Activated CD8-positive, alpha-beta T cell treated with anti-CD3 and anti-CD28 coated beads for 36 hours (primary cell): ENCODE results near the gene CLIC4. TPM values are rescaled to one million over a fixed set of nuclear protein-coding genes. Genes with fewer than 3 reads are reported as not detected.

Source experiments
- ATAC-seq: fragments of 200-7000 bp; cut with Tn5 transposase; one replicate; pipeline ENCODE4 v1.10.0; 2021; ENCODE audit warnings: mild to moderate bottlenecking, moderate library complexity
- CTCF ChIA-PET: fragments of 350-600 bp; sonication (Branson Sonifier 250); formaldehyde crosslinking; loops from one replicate; lab custom pipeline; 2021; ENCODE audit warnings: antibody characterized with exemption; lab: Charles Lee
- POLR2A ChIA-PET: fragments of 350-600 bp; sonication (Branson Sonifier 250); formaldehyde crosslinking; loops from one replicate; lab custom pipeline; 2021; ENCODE audit warnings: antibody characterized with exemption; lab: Charles Lee
- DNase-seq: peaks from one replicate; pipeline ENCODE4 v3.0.0-alpha.2; 2020
- H3K27ac Mint-ChIP-seq: one replicate; pipeline ENCODE4 v1.8.0; 2021; ENCODE audit warnings: mild to moderate bottlenecking, mixed read lengths
- H3K27me3 Mint-ChIP-seq: one replicate; pipeline ENCODE4 v1.8.0; 2021; ENCODE audit warnings: mixed read lengths
- H3K36me3 Mint-ChIP-seq: one replicate; pipeline ENCODE4 v1.8.0; 2021; ENCODE audit warnings: low read depth, mixed read lengths
- H3K4me1 Mint-ChIP-seq: one replicate; pipeline ENCODE4 v1.8.0; 2021; ENCODE audit warnings: low read depth, mixed read lengths
- H3K4me3 Mint-ChIP-seq: one replicate; pipeline ENCODE4 v1.8.0; 2021; ENCODE audit warnings: mild to moderate bottlenecking, moderate library complexity, mixed read lengths
- H3K9me3 Mint-ChIP-seq: one replicate; pipeline ENCODE4 v1.8.0; 2021; ENCODE audit warnings: mixed read lengths
- CTCF ChIP-seq: fragments of 200-600 bp; IDR thresholded peaks from one replicate; pipeline ENCODE4 v1.8.0; 2022; ENCODE audit warnings: antibody characterized with exemption, mild to moderate bottlenecking
- intact Hi-C: fragments of 100-400 bp; cut with micrococcal nuclease; formaldehyde crosslinking; loops from one replicate; pipeline ENCODE4 v1.10.0; 2022
- total RNA-seq, 2 experiments: library from RNA; stranded (reverse); gene quantifications; one replicate each; pipeline ENCODE4 v1.2.3, GENCODE V29; 2021

Gene CLIC4
- total RNA-seq, 2 experiments from 2014 or later, result 19.7 to 21.8 TPM

- no peaks in the 10 kb centered on the region for H3K9me3 Mint-ChIP-seq
Observed at GRCh38 chr1:24855474-24855873, 110.2 kb downstream of the CLIC4 start.

GRCh38 chr1:24856787-24857506, 111.7 kb downstream of the CLIC4 start:
- no peaks in the 10 kb centered on the region for H3K9me3 Mint-ChIP-seq
- no peak for TF ChIP-seq CTCF
- H3K4me3 Mint-ChIP-seq, result no peak overlapping the region
- CTCF ChIA-PET, result no interaction called here
- ATAC-seq (no peak), DNase-seq (no peak)
- peaks cover 5% of the 10 kb centered on the region for H3K4me1 Mint-ChIP-seq
- no peaks in the 10 kb centered on the region for H3K27me3 Mint-ChIP-seq
- no peaks in the 10 kb centered on the region for H3K36me3 Mint-ChIP-seq
- intact Hi-C loops, result loop anchor here (10.0 kb wide), 1 partner anchor 178 kb away; no protein-coding TSS in a partner anchor
- H3K27ac Mint-ChIP-seq, result no peak overlapping the region
- POLR2A ChIA-PET, result no interaction called here

More at GRCh38 chr1:24855474-24855873, 110.2 kb downstream of the CLIC4 start:
- Mint-ChIP-seq H3K36me3 (no peaks in the 10 kb centered on the region), H3K27me3 (no peaks in the 10 kb centered on the region), H3K4me1 (peaks cover 5% of the 10 kb centered on the region), H3K27ac (no peak overlapping the region), H3K4me3 (no peak overlapping the region)
- CTCF ChIA-PET, result interaction anchor here (0.9 to 1.4 kb wide), 3 partner anchors 42 to 350 kb away, joined by 3 to 4 read pairs (median 4); no protein-coding TSS in a partner anchor
- no peak for TF ChIP-seq CTCF
- DNase-seq (no peak), ATAC-seq (no peak)
- intact Hi-C loops, result loop anchor here (10.0 kb wide), 1 partner anchor 179 kb away; no protein-coding TSS in a partner anchor
- POLR2A ChIA-PET, result no interaction called here

- no peak for DNase-seq
- intact Hi-C loops, result loop anchor here (10.0 kb wide), 1 partner anchor 177 kb away; no protein-coding TSS in a partner anchor
- ATAC-seq, result no peak
- Mint-ChIP-seq H3K27me3 (no peaks in the 10 kb centered on the region), H3K27ac (no peak overlapping the region), H3K9me3 (no peaks in the 10 kb centered on the region), H3K4me1 (peaks cover 5% of the 10 kb centered on the region), H3K36me3 (no peaks in the 10 kb centered on the region), H3K4me3 (no peak overlapping the region)
- no peak for TF ChIP-seq CTCF
- ChIA-PET CTCF (no interaction called here), POLR2A (interaction anchor here (0.9 kb wide), 1 partner anchor 288 kb away, joined by 3 read pairs; no protein-coding TSS in a partner anchor)
Observed at GRCh38 chr1:24857507-24858133, 112.4 kb downstream of the CLIC4 start.

DNA sequence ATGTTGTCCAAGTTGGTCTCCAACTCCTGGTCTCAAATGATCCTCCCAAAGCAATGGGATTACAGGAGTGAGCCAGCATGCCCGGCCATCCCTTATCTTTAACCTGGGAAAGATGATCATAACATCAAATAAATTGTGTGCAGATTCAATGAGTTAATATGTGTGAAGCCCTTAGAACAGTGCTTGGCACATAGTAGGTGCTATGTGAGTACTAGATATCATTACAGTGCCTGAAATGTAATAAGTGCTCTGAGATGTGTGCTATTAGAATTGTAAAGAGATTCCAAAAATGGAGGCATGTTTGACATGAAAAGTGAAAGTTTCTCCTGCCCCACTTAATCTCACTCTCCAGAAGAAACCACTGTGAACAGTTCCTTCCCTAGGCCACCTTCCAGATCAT, 113.0 kb downstream of the CLIC4 start:
- H3K27me3 Mint-ChIP-seq, result no peaks in the 10 kb centered on the region
- no peaks in the 10 kb centered on the region for H3K9me3 Mint-ChIP-seq
- ATAC-seq, result no peak
- intact Hi-C loops, result loop anchor here (10.0 kb wide), 1 partner anchor 177 kb away; no protein-coding TSS in a partner anchor
- DNase-seq, result no peak
- no peak overlapping the region for H3K27ac Mint-ChIP-seq
- no peak overlapping the region for H3K4me3 Mint-ChIP-seq
- H3K4me1 Mint-ChIP-seq, result peaks cover 5% of the 10 kb centered on the region
- no peak for TF ChIP-seq CTCF
- POLR2A ChIA-PET, result interaction anchor here (0.9 kb wide), 1 partner anchor 287 kb away, joined by 3 read pairs; no protein-coding TSS in a partner anchor
- CTCF ChIA-PET, result interaction anchor here (1.5 kb wide), 1 partner anchor 40 kb away, joined by 3 read pairs; no protein-coding TSS in a partner anchor
- no peaks in the 10 kb centered on the region for H3K36me3 Mint-ChIP-seq
